PC-3 (cell line): ENCODE measurements around the gene NDUFC2. TPM values are rescaled to one million over a fixed set of nuclear protein-coding genes. Genes with fewer than 3 reads are reported as not detected.

Source experiments
- ATAC-seq: fragments of 200-7000 bp; cut with Tn5 transposase; 2 replicates; pipeline ENCODE4 v1.9.1; 2020; ENCODE audit warnings: mild to moderate bottlenecking, moderate library complexity
- BruUV-seq: library from RNA; stranded (reverse); fragments of 400-500 nt; replicated peaks from 2 replicates; lab custom pipeline; 2021; lab: Mats Ljungman, UMichigan
- CTCF ChIA-PET: fragments of 300-600 bp; sonication (Branson Sonifier 250); formaldehyde crosslinking; loops from one replicate; lab custom pipeline; 2022; ENCODE audit warnings: antibody characterized with exemption; lab: Charles Lee
- POLR2A ChIA-PET: fragments of 300-600 bp; sonication (Branson Sonifier 250); formaldehyde crosslinking; loops from one replicate; lab custom pipeline; 2022; ENCODE audit warnings: antibody characterized with exemption; ENCODE audit not compliant: unreplicated experiment; lab: Charles Lee
- DNase-seq: peaks from one replicate; pipeline ENCODE4 v3.0.0-alpha.2; 2015
- H2AFZ ChIP-seq: fragments of 300-600 bp; sonication (generic); 2 replicates; pipeline ENCODE4 v1.6.0; 2016; ENCODE audit warnings: antibody characterized with exemption, low read length
- H3F3A ChIP-seq: fragments of 300-600 bp; sonication (generic); one replicate; pipeline ENCODE4 v1.6.0; 2017; ENCODE audit warnings: antibody characterized with exemption, low read length, control low read depth, mild to moderate bottlenecking; ENCODE audit not compliant: unreplicated experiment
- H3K27ac ChIP-seq: fragments of 300-600 bp; sonication (generic); 2 replicates; pipeline ENCODE4 v1.5.1; 2016; ENCODE audit warnings: mild to moderate bottlenecking, low read length
- H3K27me3 ChIP-seq: fragments of 300-600 bp; sonication (generic); 2 replicates; pipeline ENCODE4 v1.6.1; 2016; ENCODE audit warnings: low read length, mixed read lengths
- H3K36me3 ChIP-seq: fragments of 300-600 bp; sonication (generic); 2 replicates; pipeline ENCODE4 v1.6.1; 2016; ENCODE audit warnings: low read depth, mixed run types, low read length, mixed read lengths
- H3K4me1 ChIP-seq: fragments of 300-600 bp; sonication (generic); 2 replicates; pipeline ENCODE4 v1.5.1; 2016; ENCODE audit warnings: low read length; ENCODE audit not compliant: insufficient read depth
- H3K4me2 ChIP-seq: fragments of 300-600 bp; sonication (generic); 2 replicates; pipeline ENCODE4 v1.6.0; 2016; ENCODE audit warnings: low read length
- H3K4me3 ChIP-seq: fragments of 300-600 bp; sonication (generic); 2 replicates; pipeline ENCODE4 v1.5.1; 2016; ENCODE audit warnings: mild to moderate bottlenecking, low read length, mixed read lengths
- H3K79me2 ChIP-seq: fragments of 300-600 bp; sonication (generic); 2 replicates; pipeline ENCODE4 v1.6.1; 2017; ENCODE audit warnings: low read length, mixed read lengths
- H3K9ac ChIP-seq: fragments of 300-600 bp; sonication (generic); 2 replicates; pipeline ENCODE4 v1.6.0; 2016; ENCODE audit warnings: mild to moderate bottlenecking, low read length
- H3K9me2 ChIP-seq: fragments of 300-600 bp; sonication (generic); replicated peaks from 2 replicates; pipeline ENCODE4 v1.6.1; 2016; ENCODE audit warnings: mixed run types, low read length, mixed read lengths
- H3K9me3 ChIP-seq: fragments of 300-600 bp; sonication (generic); 2 replicates; pipeline ENCODE4 v1.6.1; 2016; ENCODE audit warnings: low read length, mixed read lengths
- H4K20me1 ChIP-seq: fragments of 300-600 bp; sonication (generic); 2 replicates; pipeline ENCODE4 v1.6.1; 2016; ENCODE audit warnings: low read length, mixed read lengths
- CTCF ChIP-seq: fragments of 300-600 bp; sonication (generic); conservative IDR thresholded peaks from 2 replicates; pipeline ENCODE4 v1.5.1; 2017; ENCODE audit warnings: antibody characterized with exemption, low read depth, mild to moderate bottlenecking, low read length
- EZH2 ChIP-seq: fragments of 300-600 bp; sonication (generic); IDR thresholded peaks from one replicate; pipeline ENCODE4 v1.6.1; 2017; ENCODE audit warnings: antibody characterized with exemption, mild to moderate bottlenecking, low read length; ENCODE audit not compliant: unreplicated experiment
- EZH2phosphoT487 ChIP-seq: fragments of 300-600 bp; sonication (generic); IDR thresholded peaks from 2 replicates; pipeline ENCODE4 v1.6.1; 2018; ENCODE audit warnings: mild to moderate bottlenecking, antibody characterized with exemption, low read length, borderline replicate concordance
- intact Hi-C: fragments of 100-400 bp; cut with micrococcal nuclease; formaldehyde crosslinking; loops from 2 replicates; pipeline ENCODE4 v1.9.0; 2023
- total RNA-seq: library from RNA; depleted of rRNA; stranded (reverse); fragments of >200 nt; gene quantifications from 2 replicates; pipeline ENCODE4 v1.2.3, GENCODE V29; 2014

NDUFC2 gene
- total RNA-seq, 1 experiment from 2014 or later = 304 TPM

DNA sequence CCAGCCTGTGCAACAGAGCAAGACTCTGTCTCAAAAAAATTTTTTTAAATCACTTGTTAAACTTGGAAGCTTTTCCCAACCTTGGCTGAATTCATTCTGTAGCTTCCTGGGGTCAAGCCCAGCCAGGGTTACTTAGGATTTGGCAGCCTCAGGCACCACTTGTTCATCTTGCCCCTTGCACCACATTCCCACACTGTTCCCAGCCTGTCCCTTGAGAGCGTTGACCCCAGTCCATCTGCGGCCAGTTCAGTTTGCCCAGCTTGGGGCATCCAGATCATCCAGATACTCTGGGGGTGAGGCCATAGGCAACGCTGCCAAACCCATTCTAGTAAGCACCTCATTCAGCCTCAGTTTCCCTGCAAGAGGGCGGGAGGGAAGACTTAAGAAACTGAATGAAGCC, 24.7 kb downstream of the NDUFC2 start:
- Histone ChIP-seq H3K36me3 (no peaks in the 10 kb centered on the region), H3K9me2 (no peaks in the 10 kb centered on the region), H3K27ac (no peak overlapping the region), H3K9me3 (no peaks in the 10 kb centered on the region), H3K4me3 (no peak overlapping the region), H3K9ac (no peak overlapping the region), H3K27me3 (no peaks in the 10 kb centered on the region), H3F3A (no peaks in the 10 kb centered on the region), H2AFZ (no peak overlapping the region), H3K4me1 (peaks cover 15% of the 10 kb centered on the region), H3K4me2 (no peak overlapping the region), H4K20me1 (no peaks in the 10 kb centered on the region), H3K79me2 (no peaks in the 10 kb centered on the region)
- no TSS peak for BruUV-seq
- CTCF ChIA-PET = no interaction called here
- POLR2A ChIA-PET = no interaction called here
- no peak for TF ChIP-seq EZH2phosphoT487
- intact Hi-C loops = no loop called here
- no peak for ATAC-seq
- no peak for DNase-seq

DNA sequence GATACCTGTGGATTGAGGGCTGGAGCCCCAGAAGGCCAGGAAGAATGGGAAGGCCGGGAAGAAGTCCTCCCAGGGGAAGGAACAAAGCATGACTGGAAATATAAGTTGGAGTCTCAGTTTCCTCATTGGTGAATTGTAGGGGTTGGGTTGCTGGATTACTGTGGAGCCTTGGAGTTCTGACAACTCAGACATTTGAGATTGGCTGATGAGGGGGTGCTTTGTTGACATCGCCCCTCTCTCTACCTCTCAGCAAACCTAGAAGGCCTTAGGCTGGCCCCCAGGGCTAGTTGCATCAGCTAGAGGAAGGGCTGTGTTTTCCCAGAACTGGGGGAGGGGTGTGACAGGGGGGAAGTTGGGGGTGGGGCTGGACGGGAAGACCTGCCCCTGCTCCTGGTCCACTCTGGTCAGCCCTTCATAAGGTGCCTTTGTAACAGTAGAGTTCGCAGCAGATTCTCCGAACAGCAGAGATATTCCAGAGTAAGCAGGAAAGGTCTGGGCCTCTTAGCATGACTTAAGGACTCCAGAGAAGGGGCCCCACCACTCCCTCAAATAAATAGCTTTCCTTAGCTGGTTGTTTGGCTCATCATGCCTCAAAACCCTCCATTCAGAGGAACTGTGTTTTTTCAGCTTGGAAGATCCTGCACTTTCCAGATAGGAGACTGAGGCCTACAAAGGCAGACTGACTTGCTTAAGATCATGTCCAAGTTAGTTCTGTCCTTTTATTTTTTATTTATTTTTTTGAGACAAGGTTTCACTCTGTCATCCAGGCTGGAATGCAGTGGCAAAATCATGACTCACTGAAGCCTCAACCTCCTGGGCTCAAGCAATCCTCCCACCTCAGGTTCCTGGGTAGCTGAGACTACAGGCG, 28.5 kb downstream of the NDUFC2 start:
- H3K9me3 ChIP-seq = no peaks in the 10 kb centered on the region
- peak overlapping the region; percentile 62 for H2AFZ ChIP-seq
- H3K4me1 ChIP-seq = peaks cover 15% of the 10 kb centered on the region
- H3K4me3 ChIP-seq = no peak overlapping the region
- peak overlapping the region; percentile 52 for H3K4me2 ChIP-seq
- no peaks in the 10 kb centered on the region for H3K79me2 ChIP-seq
- POLR2A ChIA-PET = interaction anchor here (0.7 kb wide), 1 partner anchor 56 kb away, joined by 6 read pairs; no protein-coding TSS in a partner anchor
- H3K27me3 ChIP-seq = no peaks in the 10 kb centered on the region
- TF ChIP-seq CTCF (no peak), EZH2phosphoT487 (no peak), EZH2 (no peak)
- peak; percentile 84 for DNase-seq
- no peaks in the 10 kb centered on the region for H3F3A ChIP-seq
- H3K9me2 ChIP-seq = no peaks in the 10 kb centered on the region
- CTCF ChIA-PET = interaction anchor here (0.5 kb wide), 1 partner anchor 16 kb away, joined by 3 read pairs; no protein-coding TSS in a partner anchor
- ATAC-seq = peak; percentile 95
- no TSS peak for BruUV-seq
- H3K27ac ChIP-seq = peak overlapping the region; percentile 63
- intact Hi-C loops = no loop called here
- H3K36me3 ChIP-seq = no peaks in the 10 kb centered on the region
- no peak overlapping the region for H3K9ac ChIP-seq
- no peaks in the 10 kb centered on the region for H4K20me1 ChIP-seq

- Histone ChIP-seq H3F3A (no peaks in the 10 kb centered on the region), H3K79me2 (no peaks in the 10 kb centered on the region), H4K20me1 (no peaks in the 10 kb centered on the region), H3K36me3 (no peaks in the 10 kb centered on the region), H3K27ac (no peak overlapping the region), H3K4me3 (no peak overlapping the region), H3K27me3 (no peaks in the 10 kb centered on the region), H3K9ac (no peak overlapping the region), H3K9me3 (no peaks in the 10 kb centered on the region), H2AFZ (no peak overlapping the region), H3K4me2 (no peak overlapping the region), H3K4me1 (peaks cover 21% of the 10 kb centered on the region), H3K9me2 (no peaks in the 10 kb centered on the region)
- ChIA-PET CTCF (no interaction called here), POLR2A (no interaction called here)
- no peak for TF ChIP-seq EZH2
- TF ChIP-seq EZH2phosphoT487 = no peak
- TF ChIP-seq CTCF = no peak
- BruUV-seq = no TSS peak
- ATAC-seq = no peak
- no peak for DNase-seq
- intact Hi-C loops = no loop called here
Measured at GRCh38 chr11:78049348-78049747, 30.3 kb downstream of the NDUFC2 start.
